ENCODE results near the gene FAM117A. TPM values are rescaled to one million over a fixed set of nuclear protein-coding genes. Genes with fewer than 3 reads are reported as not detected.

FAM117A gene
- total and polyA plus RNA-seq, 2 of the 8 experiments (the other 6 are each of a cell fraction or from before 2014, with no cell fraction given), result 28.4 to 45.7 TPM

DNA sequence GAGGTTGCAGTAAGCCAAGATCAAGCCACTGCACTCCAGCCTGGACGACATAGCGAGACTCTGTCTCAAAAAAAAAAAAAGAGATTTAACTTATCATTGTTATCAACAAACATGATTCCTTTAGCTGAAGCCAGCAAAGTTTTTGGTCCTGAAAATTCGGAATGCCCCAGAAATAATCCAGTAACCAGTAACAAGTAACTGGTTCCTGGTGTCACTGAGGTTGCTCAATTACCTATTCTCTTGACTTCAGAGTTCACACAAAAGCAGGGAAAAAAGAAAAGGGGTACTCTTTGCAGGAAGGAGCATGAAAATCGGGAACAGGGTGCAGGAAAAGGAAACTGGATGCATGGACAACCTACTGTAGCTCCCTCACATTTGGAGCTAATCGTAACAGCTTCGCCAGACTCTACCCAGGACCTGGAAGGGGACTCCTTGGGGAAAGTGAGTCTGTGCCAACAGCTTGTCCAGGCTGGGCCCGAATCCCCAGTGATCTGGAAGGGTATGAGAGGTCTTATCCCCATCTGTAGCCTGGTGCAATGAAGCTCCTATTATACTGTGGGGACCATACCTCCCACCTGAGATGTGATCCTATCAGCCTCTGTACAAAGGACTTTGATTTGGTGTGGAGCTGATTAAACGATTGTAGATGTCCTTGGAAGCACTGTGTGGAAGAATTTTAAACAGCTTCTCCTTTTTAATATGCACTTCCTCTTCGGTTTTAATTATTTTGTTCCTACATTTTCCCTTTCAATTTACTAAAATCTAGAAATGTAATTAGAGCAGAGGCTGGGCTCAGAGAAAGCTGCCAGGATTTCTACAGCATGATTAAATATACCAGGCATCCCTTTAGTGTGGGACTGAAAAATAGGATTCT is 82.6 kb downstream of the FAM117A start (continued):
- TF ChIP-seq SUZ12 (IDR thresholded peaks at IDR 0.05; ENCODE audit: low read length), result no peak
- TF ChIP-seq TAF1 (IDR thresholded peaks at IDR 0.05; ENCODE audit: low read depth, low read length), result no peak
- TF ChIP-seq, protein P1, sequence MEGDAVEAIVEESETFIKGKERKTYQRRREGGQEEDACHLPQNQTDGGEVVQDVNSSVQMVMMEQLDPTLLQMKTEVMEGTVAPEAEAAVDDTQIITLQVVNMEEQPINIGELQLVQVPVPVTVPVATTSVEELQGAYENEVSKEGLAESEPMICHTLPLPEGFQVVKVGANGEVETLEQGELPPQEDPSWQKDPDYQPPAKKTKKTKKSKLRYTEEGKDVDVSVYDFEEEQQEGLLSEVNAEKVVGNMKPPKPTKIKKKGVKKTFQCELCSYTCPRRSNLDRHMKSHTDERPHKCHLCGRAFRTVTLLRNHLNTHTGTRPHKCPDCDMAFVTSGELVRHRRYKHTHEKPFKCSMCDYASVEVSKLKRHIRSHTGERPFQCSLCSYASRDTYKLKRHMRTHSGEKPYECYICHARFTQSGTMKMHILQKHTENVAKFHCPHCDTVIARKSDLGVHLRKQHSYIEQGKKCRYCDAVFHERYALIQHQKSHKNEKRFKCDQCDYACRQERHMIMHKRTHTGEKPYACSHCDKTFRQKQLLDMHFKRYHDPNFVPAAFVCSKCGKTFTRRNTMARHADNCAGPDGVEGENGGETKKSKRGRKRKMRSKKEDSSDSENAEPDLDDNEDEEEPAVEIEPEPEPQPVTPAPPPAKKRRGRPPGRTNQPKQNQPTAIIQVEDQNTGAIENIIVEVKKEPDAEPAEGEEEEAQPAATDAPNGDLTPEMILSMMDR (IDR thresholded peaks at IDR 0.05; ENCODE audit: control extremely low read depth in 1 of 3, insufficient read depth in 1 of 3, low read depth in 1 of 3, low read length in 3 of 3), result no peak
- TF ChIP-seq CTBP2 (IDR thresholded peaks at IDR 0.05; ENCODE audit: borderline replicate concordance, insufficient read depth, insufficient read length, low read length), result no peak
- TF ChIP-seq, protein P2, sequence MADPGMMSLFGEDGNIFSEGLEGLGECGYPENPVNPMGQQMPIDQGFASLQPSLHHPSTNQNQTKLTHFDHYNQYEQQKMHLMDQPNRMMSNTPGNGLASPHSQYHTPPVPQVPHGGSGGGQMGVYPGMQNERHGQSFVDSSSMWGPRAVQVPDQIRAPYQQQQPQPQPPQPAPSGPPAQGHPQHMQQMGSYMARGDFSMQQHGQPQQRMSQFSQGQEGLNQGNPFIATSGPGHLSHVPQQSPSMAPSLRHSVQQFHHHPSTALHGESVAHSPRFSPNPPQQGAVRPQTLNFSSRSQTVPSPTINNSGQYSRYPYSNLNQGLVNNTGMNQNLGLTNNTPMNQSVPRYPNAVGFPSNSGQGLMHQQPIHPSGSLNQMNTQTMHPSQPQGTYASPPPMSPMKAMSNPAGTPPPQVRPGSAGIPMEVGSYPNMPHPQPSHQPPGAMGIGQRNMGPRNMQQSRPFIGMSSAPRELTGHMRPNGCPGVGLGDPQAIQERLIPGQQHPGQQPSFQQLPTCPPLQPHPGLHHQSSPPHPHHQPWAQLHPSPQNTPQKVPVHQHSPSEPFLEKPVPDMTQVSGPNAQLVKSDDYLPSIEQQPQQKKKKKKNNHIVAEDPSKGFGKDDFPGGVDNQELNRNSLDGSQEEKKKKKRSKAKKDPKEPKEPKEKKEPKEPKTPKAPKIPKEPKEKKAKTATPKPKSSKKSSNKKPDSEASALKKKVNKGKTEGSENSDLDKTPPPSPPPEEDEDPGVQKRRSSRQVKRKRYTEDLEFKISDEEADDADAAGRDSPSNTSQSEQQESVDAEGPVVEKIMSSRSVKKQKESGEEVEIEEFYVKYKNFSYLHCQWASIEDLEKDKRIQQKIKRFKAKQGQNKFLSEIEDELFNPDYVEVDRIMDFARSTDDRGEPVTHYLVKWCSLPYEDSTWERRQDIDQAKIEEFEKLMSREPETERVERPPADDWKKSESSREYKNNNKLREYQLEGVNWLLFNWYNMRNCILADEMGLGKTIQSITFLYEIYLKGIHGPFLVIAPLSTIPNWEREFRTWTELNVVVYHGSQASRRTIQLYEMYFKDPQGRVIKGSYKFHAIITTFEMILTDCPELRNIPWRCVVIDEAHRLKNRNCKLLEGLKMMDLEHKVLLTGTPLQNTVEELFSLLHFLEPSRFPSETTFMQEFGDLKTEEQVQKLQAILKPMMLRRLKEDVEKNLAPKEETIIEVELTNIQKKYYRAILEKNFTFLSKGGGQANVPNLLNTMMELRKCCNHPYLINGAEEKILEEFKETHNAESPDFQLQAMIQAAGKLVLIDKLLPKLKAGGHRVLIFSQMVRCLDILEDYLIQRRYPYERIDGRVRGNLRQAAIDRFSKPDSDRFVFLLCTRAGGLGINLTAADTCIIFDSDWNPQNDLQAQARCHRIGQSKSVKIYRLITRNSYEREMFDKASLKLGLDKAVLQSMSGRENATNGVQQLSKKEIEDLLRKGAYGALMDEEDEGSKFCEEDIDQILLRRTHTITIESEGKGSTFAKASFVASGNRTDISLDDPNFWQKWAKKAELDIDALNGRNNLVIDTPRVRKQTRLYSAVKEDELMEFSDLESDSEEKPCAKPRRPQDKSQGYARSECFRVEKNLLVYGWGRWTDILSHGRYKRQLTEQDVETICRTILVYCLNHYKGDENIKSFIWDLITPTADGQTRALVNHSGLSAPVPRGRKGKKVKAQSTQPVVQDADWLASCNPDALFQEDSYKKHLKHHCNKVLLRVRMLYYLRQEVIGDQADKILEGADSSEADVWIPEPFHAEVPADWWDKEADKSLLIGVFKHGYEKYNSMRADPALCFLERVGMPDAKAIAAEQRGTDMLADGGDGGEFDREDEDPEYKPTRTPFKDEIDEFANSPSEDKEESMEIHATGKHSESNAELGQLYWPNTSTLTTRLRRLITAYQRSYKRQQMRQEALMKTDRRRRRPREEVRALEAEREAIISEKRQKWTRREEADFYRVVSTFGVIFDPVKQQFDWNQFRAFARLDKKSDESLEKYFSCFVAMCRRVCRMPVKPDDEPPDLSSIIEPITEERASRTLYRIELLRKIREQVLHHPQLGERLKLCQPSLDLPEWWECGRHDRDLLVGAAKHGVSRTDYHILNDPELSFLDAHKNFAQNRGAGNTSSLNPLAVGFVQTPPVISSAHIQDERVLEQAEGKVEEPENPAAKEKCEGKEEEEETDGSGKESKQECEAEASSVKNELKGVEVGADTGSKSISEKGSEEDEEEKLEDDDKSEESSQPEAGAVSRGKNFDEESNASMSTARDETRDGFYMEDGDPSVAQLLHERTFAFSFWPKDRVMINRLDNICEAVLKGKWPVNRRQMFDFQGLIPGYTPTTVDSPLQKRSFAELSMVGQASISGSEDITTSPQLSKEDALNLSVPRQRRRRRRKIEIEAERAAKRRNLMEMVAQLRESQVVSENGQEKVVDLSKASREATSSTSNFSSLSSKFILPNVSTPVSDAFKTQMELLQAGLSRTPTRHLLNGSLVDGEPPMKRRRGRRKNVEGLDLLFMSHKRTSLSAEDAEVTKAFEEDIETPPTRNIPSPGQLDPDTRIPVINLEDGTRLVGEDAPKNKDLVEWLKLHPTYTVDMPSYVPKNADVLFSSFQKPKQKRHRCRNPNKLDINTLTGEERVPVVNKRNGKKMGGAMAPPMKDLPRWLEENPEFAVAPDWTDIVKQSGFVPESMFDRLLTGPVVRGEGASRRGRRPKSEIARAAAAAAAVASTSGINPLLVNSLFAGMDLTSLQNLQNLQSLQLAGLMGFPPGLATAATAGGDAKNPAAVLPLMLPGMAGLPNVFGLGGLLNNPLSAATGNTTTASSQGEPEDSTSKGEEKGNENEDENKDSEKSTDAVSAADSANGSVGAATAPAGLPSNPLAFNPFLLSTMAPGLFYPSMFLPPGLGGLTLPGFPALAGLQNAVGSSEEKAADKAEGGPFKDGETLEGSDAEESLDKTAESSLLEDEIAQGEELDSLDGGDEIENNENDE (IDR thresholded peaks at IDR 0.05; ENCODE audit: insufficient replicate concordance, low read length), result no peak
- no peak for TF ChIP-seq KDM5A (IDR thresholded peaks at IDR 0.05; ENCODE audit: low read length)

Data from H1 (cell line).